Kidney epithelial cell (primary cell): ENCODE results near the gene RXYLT1. TPM values are rescaled to one million over a fixed set of nuclear protein-coding genes. Genes with fewer than 3 reads are reported as not detected.

Experiments
- DNase-seq: peaks from one replicate; pipeline ENCODE4 v3.0.0-alpha.2; 2010; ENCODE audit warnings: low read depth
- H3K27me3 ChIP-seq: 2 replicates; pipeline ENCODE4 v1.6.0; 2011; ENCODE audit warnings: low read length; ENCODE audit not compliant: control insufficient read depth, insufficient read depth
- H3K36me3 ChIP-seq: 2 replicates; pipeline ENCODE4 v1.5.1; 2011; ENCODE audit warnings: low read length; ENCODE audit not compliant: control insufficient read depth, insufficient read depth
- H3K4me3 ChIP-seq: 2 replicates; pipeline ENCODE4 v1.5.1; 2011; ENCODE audit warnings: low read depth, mild to moderate bottlenecking, control low read depth, low read length
- total RNA-seq: library from RNA; depleted of rRNA; stranded (reverse); fragments of >200 nt; gene quantifications from 2 replicates; pipeline ENCODE4 v1.2.3, GENCODE V29; 2015
- TF ChIP-seq, protein P1 (sequence below): IDR thresholded peaks from 2 replicates; pipeline ENCODE4 v1.5.1; 2011; ENCODE audit warnings: mild to moderate bottlenecking, moderate library complexity, low read length, control low read depth, inconsistent platforms; ENCODE audit not compliant: insufficient read depth, poor library complexity, severe bottlenecking

Gene RXYLT1
- total RNA-seq, 1 donor from 2014 or later = 21.1 TPM

DNA sequence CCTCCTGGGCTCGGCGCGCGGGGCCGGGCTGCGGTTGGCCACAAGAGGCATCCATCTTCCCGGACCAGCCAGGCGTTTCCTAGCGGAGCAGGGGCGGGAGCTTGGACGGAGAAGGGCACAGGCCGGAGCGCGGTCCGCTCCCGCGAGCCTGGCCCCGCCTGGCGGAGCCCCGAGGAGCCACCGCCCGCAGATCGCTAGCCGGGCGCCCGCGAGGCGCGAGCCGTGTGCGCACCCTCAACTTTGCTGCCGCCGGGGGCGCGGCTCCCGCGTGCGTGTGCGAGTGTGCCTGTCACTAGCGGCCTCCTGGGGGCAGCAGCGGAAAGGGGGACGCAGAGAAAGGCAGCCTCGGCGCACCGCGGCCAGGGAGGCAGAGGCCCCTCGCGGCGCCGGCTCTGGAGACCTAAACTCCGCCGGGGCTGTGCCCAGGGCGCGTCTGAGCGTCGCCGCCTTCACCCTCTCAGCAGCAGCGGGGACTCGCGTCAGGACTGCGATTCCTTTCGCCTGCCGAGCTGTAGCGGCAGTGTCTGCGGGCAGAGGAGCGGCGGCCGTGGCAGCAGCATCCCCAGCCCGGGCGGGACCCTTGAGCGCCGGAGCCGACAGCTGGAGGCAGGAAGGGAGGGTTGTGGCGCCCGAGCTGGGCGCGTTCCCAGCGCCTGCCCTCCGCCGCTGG is 64.1 kb downstream of the RXYLT1 start:
- H3K27me3 ChIP-seq = no peaks in the 10 kb centered on the region
- TF ChIP-seq, protein P1, sequence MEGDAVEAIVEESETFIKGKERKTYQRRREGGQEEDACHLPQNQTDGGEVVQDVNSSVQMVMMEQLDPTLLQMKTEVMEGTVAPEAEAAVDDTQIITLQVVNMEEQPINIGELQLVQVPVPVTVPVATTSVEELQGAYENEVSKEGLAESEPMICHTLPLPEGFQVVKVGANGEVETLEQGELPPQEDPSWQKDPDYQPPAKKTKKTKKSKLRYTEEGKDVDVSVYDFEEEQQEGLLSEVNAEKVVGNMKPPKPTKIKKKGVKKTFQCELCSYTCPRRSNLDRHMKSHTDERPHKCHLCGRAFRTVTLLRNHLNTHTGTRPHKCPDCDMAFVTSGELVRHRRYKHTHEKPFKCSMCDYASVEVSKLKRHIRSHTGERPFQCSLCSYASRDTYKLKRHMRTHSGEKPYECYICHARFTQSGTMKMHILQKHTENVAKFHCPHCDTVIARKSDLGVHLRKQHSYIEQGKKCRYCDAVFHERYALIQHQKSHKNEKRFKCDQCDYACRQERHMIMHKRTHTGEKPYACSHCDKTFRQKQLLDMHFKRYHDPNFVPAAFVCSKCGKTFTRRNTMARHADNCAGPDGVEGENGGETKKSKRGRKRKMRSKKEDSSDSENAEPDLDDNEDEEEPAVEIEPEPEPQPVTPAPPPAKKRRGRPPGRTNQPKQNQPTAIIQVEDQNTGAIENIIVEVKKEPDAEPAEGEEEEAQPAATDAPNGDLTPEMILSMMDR = peak; percentile 82
- peak; percentile 71 for DNase-seq
- H3K36me3 ChIP-seq = no peaks in the 10 kb centered on the region
- peak overlapping the region; percentile 98 for H3K4me3 ChIP-seq

- TF ChIP-seq, protein P1 = peak; percentile 10
- no peaks in the 10 kb centered on the region for H3K36me3 ChIP-seq
- no peaks in the 10 kb centered on the region for H3K27me3 ChIP-seq
- peak within 1 kb of the TSS; percentile 98 for H3K4me3 ChIP-seq
- no peak for DNase-seq
Observed at GRCh38 chr12:63844391-63845341, 65.0 kb downstream of the RXYLT1 start, which contains the start of gene SRGAP1. SRGAP1 (plus strand) TSS chr12:63844700; CDS start chr12:63844817, 117 bp downstream.

DNA sequence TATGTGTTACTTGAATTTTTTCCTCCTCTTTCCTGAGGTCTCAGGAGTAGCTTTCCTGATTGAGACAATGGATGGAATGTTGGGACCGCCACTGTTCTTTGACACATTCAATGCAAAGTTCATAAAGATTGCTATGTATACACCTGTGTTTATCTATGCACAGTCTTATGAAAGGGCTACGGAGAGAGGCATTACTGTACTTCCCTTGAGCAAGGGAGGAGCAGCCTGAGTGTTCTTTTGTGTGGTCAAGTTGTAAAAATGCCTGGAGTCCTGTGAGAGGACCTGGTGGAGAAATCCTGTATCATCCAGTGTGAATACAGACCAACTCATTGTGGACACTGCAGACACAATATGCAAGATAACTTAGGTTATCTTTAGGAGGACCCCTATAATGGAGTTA is 66.0 kb downstream of the RXYLT1 start:
- H3K27me3 ChIP-seq = no peaks in the 10 kb centered on the region
- H3K4me3 ChIP-seq = peak overlapping the region; percentile 98
- TF ChIP-seq, protein P1 = no peak
- no peak for DNase-seq
- H3K36me3 ChIP-seq = no peaks in the 10 kb centered on the region

DNA sequence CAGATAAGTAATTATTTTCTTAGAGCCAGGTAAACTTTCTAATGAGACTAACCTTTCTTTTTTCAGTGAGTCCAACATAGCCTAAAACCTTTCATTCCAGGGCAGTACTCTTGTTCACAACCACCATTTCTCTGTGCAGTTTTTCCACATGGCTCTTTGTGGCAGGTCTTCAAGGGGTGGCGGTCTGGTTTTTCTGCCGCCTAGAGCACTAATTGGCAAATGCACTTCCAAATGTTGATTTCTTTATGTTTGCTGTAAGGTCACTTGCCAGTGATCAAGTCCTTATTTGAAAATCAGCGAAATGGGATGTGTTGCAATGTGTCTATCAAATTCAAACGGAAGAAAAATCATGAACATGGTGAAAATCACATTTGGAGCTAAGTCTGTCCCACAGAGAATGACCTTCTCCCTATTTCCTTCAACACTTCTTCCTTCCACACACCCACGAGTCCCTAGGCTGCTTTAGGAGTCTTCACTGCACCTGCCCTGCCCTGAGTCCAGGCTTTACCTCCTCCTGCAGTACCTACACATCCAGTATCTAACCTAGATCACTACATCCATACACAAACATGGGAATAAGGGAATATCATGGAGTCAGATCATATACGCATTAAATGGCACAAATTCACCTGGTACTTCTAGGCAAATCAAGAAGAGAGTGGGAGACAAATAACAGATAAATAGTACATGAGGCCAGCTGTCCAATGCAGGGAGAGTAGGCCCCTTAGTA is 66.7 kb downstream of the RXYLT1 start:
- no peak for DNase-seq
- TF ChIP-seq, protein P1 = no peak
- H3K36me3 ChIP-seq = no peaks in the 10 kb centered on the region
- H3K4me3 ChIP-seq = peak overlapping the region; percentile 98
- no peaks in the 10 kb centered on the region for H3K27me3 ChIP-seq

DNA sequence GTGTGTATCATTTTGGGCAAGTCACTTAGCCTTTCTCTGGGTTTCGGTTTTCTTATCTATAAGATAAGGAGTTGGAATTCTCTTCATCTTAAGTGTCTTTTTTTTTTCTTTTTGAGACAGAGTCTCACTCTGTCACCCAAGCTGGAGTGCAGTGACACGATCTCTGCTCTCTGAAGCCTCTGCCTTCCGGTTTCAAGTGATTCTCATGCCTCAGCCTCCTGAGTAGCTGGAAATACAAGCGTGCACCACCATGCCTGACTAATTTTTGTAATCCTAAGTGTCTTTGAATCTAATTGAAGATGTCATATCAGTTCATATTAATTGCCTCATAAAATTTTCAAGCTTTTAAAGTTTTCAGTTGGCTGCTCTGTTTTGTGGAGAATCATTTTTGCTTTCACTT is 68.7 kb downstream of the RXYLT1 start:
- TF ChIP-seq, protein P1 = no peak
- no peaks in the 10 kb centered on the region for H3K36me3 ChIP-seq
- no peak overlapping the region for H3K4me3 ChIP-seq

More for the DNA sequence above, 68.7 kb downstream of the RXYLT1 start:
- no peaks in the 10 kb centered on the region for H3K27me3 ChIP-seq
- no peak for DNase-seq
